ENCODE measurements around the gene HACD2. TPM values are rescaled to one million over a fixed set of nuclear protein-coding genes. Genes with fewer than 3 reads are reported as not detected.

HACD2 gene
- total RNA-seq, 1 experiment from 2014 or later, result 43.0 TPM

GRCh38 chr3:123498761-123499160, 86.1 kb downstream of the HACD2 start:
- H3K27ac ChIP-seq (ENCODE audit: low read depth, low read length), result no peak overlapping the region
- no peaks in the 10 kb centered on the region for H4K20me1 ChIP-seq (ENCODE audit: insufficient read depth)
- no peak for DNase-seq (ENCODE audit: low read depth, low spot score)
- no peaks in the 10 kb centered on the region for H3K9me2 ChIP-seq (ENCODE audit: insufficient read depth)
- H3K36me3 ChIP-seq (ENCODE audit: control insufficient read depth in 1 of 2, insufficient read depth in 2 of 2, low read length in 2 of 2), result peaks cover 4 to 6% of the 10 kb centered on the region in 2 experiments; a peak in 1 of 4 replicates
- intact Hi-C loops (cut with micrococcal nuclease), result no loop called here
- no peak overlapping the region for H3K4me2 ChIP-seq (ENCODE audit: low read length)
- H3K79me2 ChIP-seq (ENCODE audit: insufficient read depth, low read length), result no peaks in the 10 kb centered on the region
- H3K4me3 ChIP-seq (replicated peaks in 1 of 2; ENCODE audit: low read depth in 1 of 2, low read length in 2 of 2), result no peak overlapping the region
- BruUV-seq (replicated peaks), result no TSS peak
- TF ChIP-seq RAD21 (IDR thresholded peaks at IDR 0.05; ENCODE audit: low read depth) (no peak), SP1 (IDR thresholded peaks at IDR 0.05; ENCODE audit: low read depth) (no peak), JUND (IDR thresholded peaks at IDR 0.05) (no peak), ELF1 (IDR thresholded peaks at IDR 0.05; ENCODE audit: borderline replicate concordance, low read depth) (no peak)
- no peaks in the 10 kb centered on the region for H3K4me1 ChIP-seq (ENCODE audit: control insufficient read depth in 1 of 2, insufficient read depth in 2 of 2, low read length in 2 of 2)
- RAD21 ChIA-PET (ENCODE audit: low non-redundant PET in 1 of 2, low total read pairs in 2 of 2, uncharacterized antibody in 2 of 2, unreplicated experiment in 2 of 2), result no interaction called here
- POLR2A ChIA-PET, result no interaction called here
- CTCF ChIA-PET, result no interaction called here
- no peak overlapping the region for H2AFZ ChIP-seq (ENCODE audit: low read depth, low read length, poor library complexity, severe bottlenecking)
- no peak for ATAC-seq
- H3K27me3 ChIP-seq (ENCODE audit: insufficient read depth, low read length), result no peaks in the 10 kb centered on the region
- H3K9me3 ChIP-seq (ENCODE audit: control insufficient read depth in 1 of 2, insufficient read depth in 1 of 2, low read depth in 1 of 2, low read length in 2 of 2), result no peaks in the 10 kb centered on the region
- H3K9ac ChIP-seq (ENCODE audit: low read length), result no peak overlapping the region

GRCh38 chr3:123493912-123494311, 90.9 kb downstream of the HACD2 start:
- Histone ChIP-seq H3K79me2 (ENCODE audit: insufficient read depth, low read length) (no peaks in the 10 kb centered on the region), H3K27me3 (ENCODE audit: insufficient read depth, low read length) (no peaks in the 10 kb centered on the region), H3K9me2 (ENCODE audit: insufficient read depth) (no peaks in the 10 kb centered on the region), H3K9ac (ENCODE audit: low read length) (no peak overlapping the region), H3K4me1 (ENCODE audit: control insufficient read depth in 1 of 2, insufficient read depth in 2 of 2, low read length in 2 of 2) (no peaks in the 10 kb centered on the region), H2AFZ (ENCODE audit: low read depth, low read length, poor library complexity, severe bottlenecking) (no peak overlapping the region), H4K20me1 (ENCODE audit: insufficient read depth) (peaks cover 4% of the 10 kb centered on the region; the same call in 1 of the 2 replicates), H3K9me3 (ENCODE audit: control insufficient read depth in 1 of 2, insufficient read depth in 1 of 2, low read depth in 1 of 2, low read length in 2 of 2) (no peaks in the 10 kb centered on the region), H3K4me2 (ENCODE audit: low read length) (no peak overlapping the region), H3K36me3 (ENCODE audit: control insufficient read depth in 1 of 2, insufficient read depth in 2 of 2, low read length in 2 of 2) (no peaks in the 10 kb centered on the region; a peak in 1 of 4 replicates), H3K27ac (ENCODE audit: low read depth, low read length) (no peak overlapping the region), H3K4me3 (replicated peaks in 1 of 2; ENCODE audit: low read depth in 1 of 2, low read length in 2 of 2) (no peak overlapping the region)
- ChIA-PET RAD21 (ENCODE audit: low non-redundant PET in 1 of 2, low total read pairs in 2 of 2, uncharacterized antibody in 2 of 2, unreplicated experiment in 2 of 2) (no interaction called here), CTCF (no interaction called here), POLR2A (no interaction called here)
- BruUV-seq (replicated peaks), result TSS peak; percentile 31
- intact Hi-C loops (cut with micrococcal nuclease), result loop anchor here (5.0 kb wide), 1 partner anchor 152 kb away; no protein-coding TSS in a partner anchor
- ATAC-seq (no peak), DNase-seq (ENCODE audit: low read depth, low spot score) (no peak)
- no peak for TF ChIP-seq EZH2phosphoT487 (IDR thresholded peaks at IDR 0.05; ENCODE audit: borderline replicate concordance)
- TF ChIP-seq ZBTB33 (IDR thresholded peaks at IDR 0.05; ENCODE audit: extremely low read depth, insufficient replicate concordance, low read length), result no peak
- no peak for TF ChIP-seq SRF (IDR thresholded peaks at IDR 0.05; ENCODE audit: low read depth)
- TF ChIP-seq, protein P1, sequence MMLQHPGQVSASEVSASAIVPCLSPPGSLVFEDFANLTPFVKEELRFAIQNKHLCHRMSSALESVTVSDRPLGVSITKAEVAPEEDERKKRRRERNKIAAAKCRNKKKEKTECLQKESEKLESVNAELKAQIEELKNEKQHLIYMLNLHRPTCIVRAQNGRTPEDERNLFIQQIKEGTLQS (IDR thresholded peaks at IDR 0.05), result no peak
- TF ChIP-seq POLR2A (IDR thresholded peaks at IDR 0.05; ENCODE audit: borderline replicate concordance, extremely low read depth, insufficient read depth, insufficient read length), result no peak
- TF ChIP-seq, protein P2, sequence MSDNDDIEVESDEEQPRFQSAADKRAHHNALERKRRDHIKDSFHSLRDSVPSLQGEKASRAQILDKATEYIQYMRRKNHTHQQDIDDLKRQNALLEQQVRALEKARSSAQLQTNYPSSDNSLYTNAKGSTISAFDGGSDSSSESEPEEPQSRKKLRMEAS (IDR thresholded peaks at IDR 0.05), result no peak
- TF ChIP-seq FOSL1 (IDR thresholded peaks at IDR 0.05; ENCODE audit: low read depth), result no peak
- TF ChIP-seq EGR1 (IDR thresholded peaks at IDR 0.05; ENCODE audit: low read depth), result no peak
- TF ChIP-seq EZH2 (IDR thresholded peaks at IDR 0.05), result no peak
- no peak for TF ChIP-seq SIN3A (IDR thresholded peaks at IDR 0.05; ENCODE audit: low read depth)
- TF ChIP-seq, protein P3, sequence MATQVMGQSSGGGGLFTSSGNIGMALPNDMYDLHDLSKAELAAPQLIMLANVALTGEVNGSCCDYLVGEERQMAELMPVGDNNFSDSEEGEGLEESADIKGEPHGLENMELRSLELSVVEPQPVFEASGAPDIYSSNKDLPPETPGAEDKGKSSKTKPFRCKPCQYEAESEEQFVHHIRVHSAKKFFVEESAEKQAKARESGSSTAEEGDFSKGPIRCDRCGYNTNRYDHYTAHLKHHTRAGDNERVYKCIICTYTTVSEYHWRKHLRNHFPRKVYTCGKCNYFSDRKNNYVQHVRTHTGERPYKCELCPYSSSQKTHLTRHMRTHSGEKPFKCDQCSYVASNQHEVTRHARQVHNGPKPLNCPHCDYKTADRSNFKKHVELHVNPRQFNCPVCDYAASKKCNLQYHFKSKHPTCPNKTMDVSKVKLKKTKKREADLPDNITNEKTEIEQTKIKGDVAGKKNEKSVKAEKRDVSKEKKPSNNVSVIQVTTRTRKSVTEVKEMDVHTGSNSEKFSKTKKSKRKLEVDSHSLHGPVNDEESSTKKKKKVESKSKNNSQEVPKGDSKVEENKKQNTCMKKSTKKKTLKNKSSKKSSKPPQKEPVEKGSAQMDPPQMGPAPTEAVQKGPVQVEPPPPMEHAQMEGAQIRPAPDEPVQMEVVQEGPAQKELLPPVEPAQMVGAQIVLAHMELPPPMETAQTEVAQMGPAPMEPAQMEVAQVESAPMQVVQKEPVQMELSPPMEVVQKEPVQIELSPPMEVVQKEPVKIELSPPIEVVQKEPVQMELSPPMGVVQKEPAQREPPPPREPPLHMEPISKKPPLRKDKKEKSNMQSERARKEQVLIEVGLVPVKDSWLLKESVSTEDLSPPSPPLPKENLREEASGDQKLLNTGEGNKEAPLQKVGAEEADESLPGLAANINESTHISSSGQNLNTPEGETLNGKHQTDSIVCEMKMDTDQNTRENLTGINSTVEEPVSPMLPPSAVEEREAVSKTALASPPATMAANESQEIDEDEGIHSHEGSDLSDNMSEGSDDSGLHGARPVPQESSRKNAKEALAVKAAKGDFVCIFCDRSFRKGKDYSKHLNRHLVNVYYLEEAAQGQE (IDR thresholded peaks at IDR 0.05; ENCODE audit: low read depth), result no peak
- TF ChIP-seq TCF7L2 (IDR thresholded peaks at IDR 0.05; ENCODE audit: borderline replicate concordance, extremely low read depth, insufficient read depth, insufficient read length), result no peak

Data from HCT116 (cell line).